Esophagus muscularis mucosa (tissue), 4 donors: ENCODE measurements around the gene SIGLEC1. TPM values are rescaled to one million over a fixed set of nuclear protein-coding genes. Genes with fewer than 3 reads are reported as not detected.

Source experiments
- DNase-seq: peaks from one replicate; pipeline ENCODE4 v3.0.0-alpha.2; 2017; ENCODE audit errors: extremely low spot score
- H3K27ac ChIP-seq, 4 donors: fragments of 200-600 bp; sonication (generic); replicated peaks in 1 of 4; 1 replicate in 3 of 4; 2 replicates in 1 of 4; pipeline ENCODE4 v1.5.1; 2016 to 2019; ENCODE audit warnings: mild to moderate bottlenecking in 1 of 4
- H3K27me3 ChIP-seq, 4 donors: fragments of 200-600 bp; sonication (generic); one replicate each; pipeline versions ENCODE4 v1.5.1 to v1.6.0; 2016 to 2019
- H3K36me3 ChIP-seq, 4 donors: fragments of 200-600 bp; sonication (generic); one replicate each; pipeline ENCODE4 v1.5.1; 2016 to 2019
- H3K4me1 ChIP-seq, 4 donors: fragments of 200-600 bp; sonication (generic); one replicate each; pipeline ENCODE4 v1.5.1; 2016 to 2019
- H3K4me3 ChIP-seq, 4 donors: fragments of 200-600 bp; sonication (generic); 1 replicate in 2 of 4; 2 replicates in 2 of 4; pipeline ENCODE4 v1.5.1; 2016 to 2019; ENCODE audit warnings: mild to moderate bottlenecking in 4 of 4, moderate library complexity in 1 of 4
- H3K9me3 ChIP-seq, 4 donors: fragments of 200-600 bp; sonication (generic); 1 replicate in 3 of 4; 2 replicates in 1 of 4; pipeline ENCODE4 v1.5.1; 2016 to 2019
- CTCF ChIP-seq, 3 experiments: fragments of 200-600 bp in 2 of 3; fragments of 450-650 bp in 1 of 3; sonication (generic) in 2 of 3; IDR thresholded peaks; one replicate each; pipeline ENCODE4 v1.5.1; 2017 to 2019; ENCODE audit warnings: antibody characterized with exemption in 3 of 3, mild to moderate bottlenecking in 2 of 3, moderate library complexity in 1 of 3
- EP300 ChIP-seq: sonication (generic); formaldehyde crosslinking; IDR thresholded peaks from one replicate; pipeline ENCODE4 v1.6.1; 2017; ENCODE audit warnings: antibody characterized with exemption
- POLR2A ChIP-seq: fragments of 450-650 bp; IDR thresholded peaks from one replicate; pipeline ENCODE4 v1.6.1; 2017; ENCODE audit warnings: antibody characterized with exemption, moderate library complexity, mild to moderate bottlenecking, low read depth
- POLR2AphosphoS5 ChIP-seq, 2 donors: sonication (generic); formaldehyde crosslinking; IDR thresholded peaks; one replicate each; pipeline ENCODE4 v1.6.1; 2017; ENCODE audit warnings: antibody characterized with exemption in 2 of 2
- WGBS: methylation state at CpG from one replicate; pipeline ENCODE4 v1.1.5; 2018; 5-methylcytosine and 5-hydroxymethylcytosine counted together
- intact Hi-C: fragments of 100-400 bp; cut with DNase I; formaldehyde crosslinking; loops from one replicate; pipeline ENCODE4 v1.15.1; 2023
- total RNA-seq, 4 donors: library from RNA; depleted of rRNA; stranded (reverse); fragments of >200 nt; gene quantifications; one replicate each; pipeline versions ENCODE4 v1.1.0 to v1.2.1, GENCODE V29; 2016

Gene SIGLEC1
- total RNA-seq, 4 donors from 2014 or later, result 13.1 to 18.7 (median 13.8) TPM

- H3K4me3 ChIP-seq, result no peak overlapping the region
- no peaks in the 10 kb centered on the region for H3K4me1 ChIP-seq
- no peak for DNase-seq
- intact Hi-C loops, result no loop called here
- H3K36me3 ChIP-seq, result no peaks in the 10 kb centered on the region
- no peaks in the 10 kb centered on the region for H3K27me3 ChIP-seq
- no peak overlapping the region for H3K27ac ChIP-seq
- no peak for TF ChIP-seq POLR2A
- TF ChIP-seq CTCF (IDR thresholded peaks at IDR 0.05), result no peak
- no peak for TF ChIP-seq POLR2AphosphoS5 (IDR thresholded peaks at IDR 0.05)
- TF ChIP-seq EP300, result no peak
- no CpG with 5 or more reads among the region's 13 CpGs for WGBS
- H3K9me3 ChIP-seq, result peaks cover 0 to 8% (median 3%) of the 10 kb centered on the region in 4 donors
Measured at GRCh38 chr20:3693376-3693775, 19.0 kb downstream of the SIGLEC1 start.

- no peak for DNase-seq
- intact Hi-C loops, result no loop called here
- Histone ChIP-seq H3K9me3 (peaks cover 0 to 8% (median 3%) of the 10 kb centered on the region in 4 donors), H3K27me3 (no peaks in the 10 kb centered on the region), H3K27ac (no peak overlapping the region), H3K36me3 (no peaks in the 10 kb centered on the region), H3K4me1 (peaks cover 0 to 3% (median under 1%) of the 10 kb centered on the region in 4 donors), H3K4me3 (no peak overlapping the region)
- no peak for TF ChIP-seq EP300
- TF ChIP-seq POLR2A, result no peak
- no peak for TF ChIP-seq CTCF (IDR thresholded peaks at IDR 0.05)
- no peak for TF ChIP-seq POLR2AphosphoS5 (IDR thresholded peaks at IDR 0.05)
- 100% methylated on average over 3 of the region's 23 CpGs for WGBS
Measured at GRCh38 chr20:3692706-3693294, 19.6 kb downstream of the SIGLEC1 start.

GRCh38 chr20:3691897-3692296 lies 20.5 kb downstream of the SIGLEC1 start:
- no peak for DNase-seq
- H3K27ac ChIP-seq, result no peak overlapping the region
- H3K4me1 ChIP-seq, result peaks cover 7 to 12% (median 10%) of the 10 kb centered on the region in 4 donors
- TF ChIP-seq CTCF (IDR thresholded peaks at IDR 0.05), result no peak
- peaks cover 0 to 8% (median 3%) of the 10 kb centered on the region in 4 donors for H3K9me3 ChIP-seq
- H3K27me3 ChIP-seq, result no peaks in the 10 kb centered on the region
- intact Hi-C loops, result no loop called here
- H3K4me3 ChIP-seq, result no peak overlapping the region
- H3K36me3 ChIP-seq, result no peaks in the 10 kb centered on the region
- 100% methylated on average over 3 of the region's 9 CpGs for WGBS

GRCh38 chr20:3691306-3691705 lies 21.1 kb downstream of the SIGLEC1 start:
- H3K27ac ChIP-seq, result no peak overlapping the region
- H3K4me1 ChIP-seq, result peaks cover 12 to 18% (median 16%) of the 10 kb centered on the region in 4 donors
- H3K9me3 ChIP-seq, result peaks cover 0 to 2% (median under 1%) of the 10 kb centered on the region in 4 donors
- TF ChIP-seq EP300 (no peak), CTCF (IDR thresholded peaks at IDR 0.05) (no peak), POLR2AphosphoS5 (IDR thresholded peaks at IDR 0.05) (no peak), POLR2A (no peak)
- WGBS, result 93% methylated on average over 10 of the region's 16 CpGs
- no peaks in the 10 kb centered on the region for H3K27me3 ChIP-seq
- H3K4me3 ChIP-seq, result no peak overlapping the region
- no peak for DNase-seq
- intact Hi-C loops, result no loop called here
- H3K36me3 ChIP-seq, result no peaks in the 10 kb centered on the region

GRCh38 chr20:3690413-3690812 lies 22.0 kb downstream of the SIGLEC1 start:
- Histone ChIP-seq H3K27ac (no peak overlapping the region), H3K9me3 (no peaks in the 10 kb centered on the region), H3K36me3 (no peaks in the 10 kb centered on the region), H3K4me1 (peaks cover 12 to 24% (median 20%) of the 10 kb centered on the region in 4 donors), H3K4me3 (no peak overlapping the region), H3K27me3 (no peaks in the 10 kb centered on the region)
- WGBS, result 92% methylated on average over 3 of the region's 3 CpGs
- intact Hi-C loops, result no loop called here
- DNase-seq, result no peak
- TF ChIP-seq POLR2A (no peak), CTCF (IDR thresholded peaks at IDR 0.05) (no peak)
